ENCODE results near the gene SIGLEC7. TPM values are rescaled to one million over a fixed set of nuclear protein-coding genes. Genes with fewer than 3 reads are reported as not detected.

SIGLEC7 gene
- total RNA-seq, 1 experiment from 2014 or later = not detected

GRCh38 chr19:51124216-51124615 is 17.9 kb upstream of the SIGLEC7 start:
- TF ChIP-seq CTCF (IDR thresholded peaks at IDR 0.05; ENCODE audit: insufficient read depth in 1 of 2, low read depth in 1 of 2, low read length in 1 of 2, severe bottlenecking in 1 of 2, unreplicated experiment in 1 of 2) = no peak
- Histone ChIP-seq H3K4me1 (no peaks in the 10 kb centered on the region; the same call in 1 of the 2 replicates), H3K36me3 (ENCODE audit: control insufficient read depth, insufficient read depth, low read length) (no peaks in the 10 kb centered on the region), H3K9me3 (no peaks in the 10 kb centered on the region), H3K4me3 (ENCODE audit: low read depth, low read length) (no peak overlapping the region), H3K27me3 (replicated peaks; ENCODE audit: control insufficient read depth, insufficient read depth, low read length) (no peaks in the 10 kb centered on the region)
- POLR2A ChIA-PET = no interaction called here
- peaks cover 7% of the 10 kb centered on the region for H3K4me1 Mint-ChIP-seq (ENCODE audit: low read depth, unreplicated experiment)
- CTCF ChIA-PET = no interaction called here
- no peaks in the 10 kb centered on the region for H3K9me3 Mint-ChIP-seq (ENCODE audit: unreplicated experiment)
- H3K4me3 Mint-ChIP-seq (ENCODE audit: unreplicated experiment) = no peak overlapping the region
- BruUV-seq (replicated peaks) = no TSS peak
- no peak overlapping the region for H3K27ac Mint-ChIP-seq (ENCODE audit: unreplicated experiment)
- H3K27me3 Mint-ChIP-seq (ENCODE audit: insufficient read depth, unreplicated experiment) = peaks cover 12% of the 10 kb centered on the region
- DNase-seq = no peak
- H3K36me3 Mint-ChIP-seq (ENCODE audit: insufficient read depth, unreplicated experiment) = no peaks in the 10 kb centered on the region
- intact Hi-C loops (cut with micrococcal nuclease; ENCODE audit: unreplicated experiment) = no loop called here

GRCh38 chr19:51124729-51125128 is 17.4 kb upstream of the SIGLEC7 start, which contains the start of gene SIGLEC9:
Gene SIGLEC9 (plus strand): TSS chr19:51124906. CDS start chr19:51124975, 69 bp downstream.
- H3K27ac Mint-ChIP-seq (ENCODE audit: unreplicated experiment) = no peak within 1 kb of the TSS
- H3K9me3 ChIP-seq = no peaks in the 10 kb centered on the region
- no TSS peak for BruUV-seq (replicated peaks)

GRCh38 chr19:51125421-51126075 is 16.6 kb upstream of the SIGLEC7 start:
- no TSS peak for BruUV-seq (replicated peaks)
- POLR2A ChIA-PET = no interaction called here
- Histone ChIP-seq H3K4me3 (ENCODE audit: low read depth, low read length) (no peak overlapping the region), H3K27me3 (replicated peaks; ENCODE audit: control insufficient read depth, insufficient read depth, low read length) (no peaks in the 10 kb centered on the region), H3K4me1 (no peaks in the 10 kb centered on the region; the same call in 1 of the 2 replicates), H3K9me3 (no peaks in the 10 kb centered on the region), H3K36me3 (ENCODE audit: control insufficient read depth, insufficient read depth, low read length) (no peaks in the 10 kb centered on the region)
- intact Hi-C loops (cut with micrococcal nuclease; ENCODE audit: unreplicated experiment) = no loop called here
- Mint-ChIP-seq H3K9me3 (ENCODE audit: unreplicated experiment) (no peaks in the 10 kb centered on the region), H3K4me1 (ENCODE audit: low read depth, unreplicated experiment) (peaks cover 7% of the 10 kb centered on the region), H3K36me3 (ENCODE audit: insufficient read depth, unreplicated experiment) (no peaks in the 10 kb centered on the region), H3K27me3 (ENCODE audit: insufficient read depth, unreplicated experiment) (peaks cover 12% of the 10 kb centered on the region), H3K27ac (ENCODE audit: unreplicated experiment) (no peak overlapping the region), H3K4me3 (ENCODE audit: unreplicated experiment) (no peak overlapping the region)
- no peak for DNase-seq
- TF ChIP-seq CTCF (IDR thresholded peaks at IDR 0.05; ENCODE audit: insufficient read depth in 1 of 2, low read depth in 1 of 2, low read length in 1 of 2, severe bottlenecking in 1 of 2, unreplicated experiment in 1 of 2) = no peak
- CTCF ChIA-PET = no interaction called here

More at GRCh38 chr19:51124729-51125128, 17.4 kb upstream of the SIGLEC7 start, which contains the start of gene SIGLEC9:
- no peaks in the 10 kb centered on the region for H3K9me3 Mint-ChIP-seq (ENCODE audit: unreplicated experiment)
- no peak within 1 kb of the TSS for H3K4me3 ChIP-seq (ENCODE audit: low read depth, low read length)
- peaks cover 7% of the 10 kb centered on the region for H3K4me1 Mint-ChIP-seq (ENCODE audit: low read depth, unreplicated experiment)
- H3K36me3 Mint-ChIP-seq (ENCODE audit: insufficient read depth, unreplicated experiment) = no peaks in the 10 kb centered on the region
- CTCF ChIA-PET = no interaction called here
- intact Hi-C loops (cut with micrococcal nuclease; ENCODE audit: unreplicated experiment) = no loop called here
- H3K27me3 ChIP-seq (replicated peaks; ENCODE audit: control insufficient read depth, insufficient read depth, low read length) = no peaks in the 10 kb centered on the region
- POLR2A ChIA-PET = no interaction called here
- no peak within 1 kb of the TSS for H3K4me3 Mint-ChIP-seq (ENCODE audit: unreplicated experiment)
- no peaks in the 10 kb centered on the region for H3K36me3 ChIP-seq (ENCODE audit: control insufficient read depth, insufficient read depth, low read length)
- no peaks in the 10 kb centered on the region; the same call in 1 of the 2 replicates for H3K4me1 ChIP-seq
- peaks cover 12% of the 10 kb centered on the region for H3K27me3 Mint-ChIP-seq (ENCODE audit: insufficient read depth, unreplicated experiment)
- TF ChIP-seq CTCF (IDR thresholded peaks at IDR 0.05; ENCODE audit: insufficient read depth in 1 of 2, low read depth in 1 of 2, low read length in 1 of 2, severe bottlenecking in 1 of 2, unreplicated experiment in 1 of 2) = no peak
- DNase-seq = no peak
